ENCODE data around the gene BNC2.
A peak's percentile ranks its signal among the peaks of the same experiment; 100 is the strongest.

The BNC2 gene

DNA sequence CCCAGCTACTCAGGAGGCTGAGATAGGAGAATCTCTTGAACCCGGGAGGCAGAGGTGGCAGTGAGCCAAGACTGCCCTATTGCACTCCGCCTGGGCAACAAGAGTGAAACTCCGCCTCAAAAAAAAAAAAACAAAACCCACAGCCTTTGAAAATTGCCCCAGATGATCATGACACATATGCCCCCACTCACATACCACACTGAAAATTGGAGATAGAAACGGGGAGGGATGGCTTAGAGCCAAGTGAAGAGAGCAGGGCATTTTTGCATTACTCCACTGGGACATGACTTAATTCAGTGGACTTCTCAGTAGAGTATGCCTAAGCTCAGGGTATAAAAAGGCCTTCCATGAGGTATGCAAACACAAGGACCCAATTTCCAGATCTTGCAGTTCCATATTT is 309.3 kb downstream of the BNC2 start:
- TF ChIP-seq, protein P1, sequence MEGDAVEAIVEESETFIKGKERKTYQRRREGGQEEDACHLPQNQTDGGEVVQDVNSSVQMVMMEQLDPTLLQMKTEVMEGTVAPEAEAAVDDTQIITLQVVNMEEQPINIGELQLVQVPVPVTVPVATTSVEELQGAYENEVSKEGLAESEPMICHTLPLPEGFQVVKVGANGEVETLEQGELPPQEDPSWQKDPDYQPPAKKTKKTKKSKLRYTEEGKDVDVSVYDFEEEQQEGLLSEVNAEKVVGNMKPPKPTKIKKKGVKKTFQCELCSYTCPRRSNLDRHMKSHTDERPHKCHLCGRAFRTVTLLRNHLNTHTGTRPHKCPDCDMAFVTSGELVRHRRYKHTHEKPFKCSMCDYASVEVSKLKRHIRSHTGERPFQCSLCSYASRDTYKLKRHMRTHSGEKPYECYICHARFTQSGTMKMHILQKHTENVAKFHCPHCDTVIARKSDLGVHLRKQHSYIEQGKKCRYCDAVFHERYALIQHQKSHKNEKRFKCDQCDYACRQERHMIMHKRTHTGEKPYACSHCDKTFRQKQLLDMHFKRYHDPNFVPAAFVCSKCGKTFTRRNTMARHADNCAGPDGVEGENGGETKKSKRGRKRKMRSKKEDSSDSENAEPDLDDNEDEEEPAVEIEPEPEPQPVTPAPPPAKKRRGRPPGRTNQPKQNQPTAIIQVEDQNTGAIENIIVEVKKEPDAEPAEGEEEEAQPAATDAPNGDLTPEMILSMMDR (IDR thresholded peaks at IDR 0.05): no peak
- Mint-ChIP-seq H3K27me3 (ENCODE audit: low read depth, poor library complexity) (peaks cover 3% of the 10 kb centered on the region), H3K9me3 (no peaks in the 10 kb centered on the region), H3K27ac (no peak overlapping the region), H3K4me1 (peaks cover 7% of the 10 kb centered on the region), H3K36me3 (ENCODE audit: low read depth) (no peaks in the 10 kb centered on the region), H3K4me3 (no peak overlapping the region)
- DNase-seq: no peak

DNA sequence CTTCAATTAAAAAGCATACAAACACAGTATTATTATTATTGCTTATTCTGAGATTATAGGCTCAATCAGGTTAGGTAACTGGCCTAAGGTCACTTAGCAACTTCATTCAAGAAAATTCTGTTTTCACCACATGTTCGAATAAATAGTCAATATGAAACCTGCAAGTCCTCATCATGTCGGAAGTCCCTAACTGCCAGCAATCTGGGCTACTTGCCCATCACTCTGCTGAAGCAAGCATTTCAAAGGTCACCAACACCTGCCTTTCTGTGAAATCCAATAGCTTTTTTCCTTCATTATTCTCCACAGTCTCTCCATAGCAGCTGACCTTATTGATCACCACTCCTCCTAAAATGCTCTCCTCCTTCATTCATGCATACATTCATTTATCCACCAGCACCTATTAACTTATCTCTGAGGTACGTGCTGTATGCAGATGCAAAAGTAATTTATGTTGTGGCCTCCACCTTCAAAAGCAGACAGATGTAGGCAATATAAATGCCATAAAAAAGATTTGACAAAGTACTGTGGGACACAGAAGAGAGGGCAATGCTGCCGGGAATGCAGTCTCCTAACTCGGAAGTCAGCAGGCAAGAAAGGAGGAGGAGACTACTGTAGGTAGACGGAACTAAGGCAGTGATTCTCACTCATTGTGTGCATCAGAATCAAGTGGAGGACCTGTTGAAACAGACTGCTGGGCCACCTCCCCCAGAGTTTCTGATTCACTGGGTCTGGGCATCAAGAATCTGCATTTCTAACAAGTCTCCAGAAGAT is 310.9 kb downstream of the BNC2 start:
- no peak for DNase-seq
- Mint-ChIP-seq H3K9me3 (no peaks in the 10 kb centered on the region), H3K27ac (peak overlapping the region; percentile 62), H3K27me3 (ENCODE audit: low read depth, poor library complexity) (peaks cover 3% of the 10 kb centered on the region), H3K4me3 (no peak overlapping the region), H3K4me1 (peaks cover 9% of the 10 kb centered on the region), H3K36me3 (ENCODE audit: low read depth) (no peaks in the 10 kb centered on the region)
- TF ChIP-seq, protein P1 (IDR thresholded peaks at IDR 0.05): no peak

DNA sequence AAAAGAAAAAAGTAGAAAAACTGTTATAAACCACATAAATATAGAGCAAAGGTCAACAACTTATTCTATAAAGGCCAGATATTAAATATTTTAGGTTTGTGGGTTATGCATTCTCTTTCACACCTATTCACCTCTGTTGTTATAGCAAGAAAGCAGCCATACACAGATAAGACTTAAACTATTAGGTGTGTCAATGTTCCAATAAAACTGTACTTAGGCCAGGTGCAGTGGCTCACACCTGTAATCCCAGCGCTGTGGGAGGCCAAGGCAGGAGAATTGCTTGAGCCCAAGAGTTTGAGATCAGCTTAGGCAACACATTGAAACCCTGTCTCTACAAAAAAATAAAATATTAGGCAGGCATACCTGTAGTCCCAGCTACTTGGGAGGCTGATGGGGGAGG is 314.7 kb downstream of the BNC2 start:
- Mint-ChIP-seq H3K36me3 (ENCODE audit: low read depth) (no peaks in the 10 kb centered on the region), H3K4me1 (peaks cover 33% of the 10 kb centered on the region), H3K4me3 (no peak overlapping the region), H3K27ac (no peak overlapping the region), H3K27me3 (ENCODE audit: low read depth, poor library complexity) (peaks cover 3% of the 10 kb centered on the region), H3K9me3 (no peaks in the 10 kb centered on the region)
- TF ChIP-seq, protein P1 (IDR thresholded peaks at IDR 0.05): no peak
- no peak for DNase-seq

GRCh38 chr9:16553869-16554540 is 316.5 kb downstream of the BNC2 start:
- Mint-ChIP-seq H3K9me3 (no peaks in the 10 kb centered on the region), H3K4me1 (peaks cover 26% of the 10 kb centered on the region), H3K36me3 (ENCODE audit: low read depth) (no peaks in the 10 kb centered on the region), H3K27ac (peak overlapping the region; percentile 71), H3K4me3 (no peak overlapping the region), H3K27me3 (ENCODE audit: low read depth, poor library complexity) (peaks cover 3% of the 10 kb centered on the region)
- TF ChIP-seq, protein P1 (IDR thresholded peaks at IDR 0.05): no peak
- no peak for DNase-seq

GRCh38 chr9:16552252-16552651 is 318.2 kb downstream of the BNC2 start:
- no peak for DNase-seq
- H3K27ac Mint-ChIP-seq: no peak overlapping the region
- H3K27me3 Mint-ChIP-seq (ENCODE audit: low read depth, poor library complexity): peaks cover 3% of the 10 kb centered on the region
- H3K9me3 Mint-ChIP-seq: no peaks in the 10 kb centered on the region
- TF ChIP-seq, protein P1 (IDR thresholded peaks at IDR 0.05): no peak
- peaks cover 26% of the 10 kb centered on the region for H3K4me1 Mint-ChIP-seq
- no peaks in the 10 kb centered on the region for H3K36me3 Mint-ChIP-seq (ENCODE audit: low read depth)
- no peak overlapping the region for H3K4me3 Mint-ChIP-seq
